Measurements from ENCODE around the gene LAIR1.

LAIR1 gene

GRCh38 chr19:54389553-54389952, 24.8 kb upstream of the LAIR1 start:
- TF ChIP-seq CTCF (IDR thresholded peaks at IDR 0.05; ENCODE audit: insufficient read depth, low read length, poor library complexity, severe bottlenecking), result no peak
- no peak for TF ChIP-seq EZH2phosphoT487 (conservative IDR thresholded peaks at IDR 0.05; ENCODE audit: low read length)
- no peaks in the 10 kb centered on the region for H3K27me3 ChIP-seq (ENCODE audit: low read length)
- H3K4me3 ChIP-seq (ENCODE audit: insufficient read depth, low read length, poor library complexity, severe bottlenecking), result no peak overlapping the region
- H3K79me2 ChIP-seq (ENCODE audit: insufficient read depth, low read length), result no peaks in the 10 kb centered on the region
- H3K9me2 ChIP-seq (replicated peaks; ENCODE audit: insufficient read depth, low read length), result no peaks in the 10 kb centered on the region
- no peaks in the 10 kb centered on the region for H3K36me3 ChIP-seq (ENCODE audit: low read length)
- H3K9me3 ChIP-seq (ENCODE audit: insufficient read depth, low read length), result no peaks in the 10 kb centered on the region
- no peak overlapping the region for H3K27ac ChIP-seq (ENCODE audit: low read depth, low read length)
- peak overlapping the region; percentile 12 for H3K4me2 ChIP-seq (ENCODE audit: low read depth, low read length, poor library complexity, severe bottlenecking)
- H2AFZ ChIP-seq (ENCODE audit: low read depth, low read length, severe bottlenecking), result no peak overlapping the region
- no peak overlapping the region for H3K9ac ChIP-seq (ENCODE audit: low read length)
- no peaks in the 10 kb centered on the region for H3F3A ChIP-seq (ENCODE audit: insufficient read depth)
- H4K20me1 ChIP-seq (ENCODE audit: low read depth, low read length), result no peaks in the 10 kb centered on the region

- no peaks in the 10 kb centered on the region for H3K9me2 ChIP-seq (replicated peaks; ENCODE audit: insufficient read depth, low read length)
- peak overlapping the region; percentile 12; the same call in 1 of the 2 replicates for H3K9ac ChIP-seq (ENCODE audit: low read length)
- H3K9me3 ChIP-seq (ENCODE audit: insufficient read depth, low read length), result no peaks in the 10 kb centered on the region
- H2AFZ ChIP-seq (ENCODE audit: low read depth, low read length, severe bottlenecking), result no peak overlapping the region
- no peak for TF ChIP-seq CTCF (IDR thresholded peaks at IDR 0.05; ENCODE audit: insufficient read depth, low read length, poor library complexity, severe bottlenecking)
- no peak for TF ChIP-seq EZH2phosphoT487 (conservative IDR thresholded peaks at IDR 0.05; ENCODE audit: low read length)
- no peak overlapping the region for H3K4me3 ChIP-seq (ENCODE audit: insufficient read depth, low read length, poor library complexity, severe bottlenecking)
- peak overlapping the region; percentile 51 for H3K4me2 ChIP-seq (ENCODE audit: low read depth, low read length, poor library complexity, severe bottlenecking)
- no peaks in the 10 kb centered on the region for H4K20me1 ChIP-seq (ENCODE audit: low read depth, low read length)
- H3K27ac ChIP-seq (ENCODE audit: low read depth, low read length), result no peak overlapping the region
- no peaks in the 10 kb centered on the region for H3F3A ChIP-seq (ENCODE audit: insufficient read depth)
- H3K27me3 ChIP-seq (ENCODE audit: low read length), result no peaks in the 10 kb centered on the region
- no peaks in the 10 kb centered on the region for H3K36me3 ChIP-seq (ENCODE audit: low read length)
- H3K79me2 ChIP-seq (ENCODE audit: insufficient read depth, low read length), result no peaks in the 10 kb centered on the region
Measured at GRCh38 chr19:54388802-54389139, 24.0 kb upstream of the LAIR1 start.

GRCh38 chr19:54387991-54388801, 23.5 kb upstream of the LAIR1 start:
- peak overlapping the region; percentile 51 for H3K4me2 ChIP-seq (ENCODE audit: low read depth, low read length, poor library complexity, severe bottlenecking)
- H2AFZ ChIP-seq (ENCODE audit: low read depth, low read length, severe bottlenecking), result no peak overlapping the region
- no peaks in the 10 kb centered on the region for H3K9me3 ChIP-seq (ENCODE audit: insufficient read depth, low read length)
- H3K4me3 ChIP-seq (ENCODE audit: insufficient read depth, low read length, poor library complexity, severe bottlenecking), result no peak overlapping the region
- H3K9ac ChIP-seq (ENCODE audit: low read length), result peak overlapping the region; percentile 12; the same call in 1 of the 2 replicates
- H3K27me3 ChIP-seq (ENCODE audit: low read length), result no peaks in the 10 kb centered on the region
- H3K79me2 ChIP-seq (ENCODE audit: insufficient read depth, low read length), result no peaks in the 10 kb centered on the region
- no peaks in the 10 kb centered on the region for H3K9me2 ChIP-seq (replicated peaks; ENCODE audit: insufficient read depth, low read length)
- H3K36me3 ChIP-seq (ENCODE audit: low read length), result no peaks in the 10 kb centered on the region
- H3K27ac ChIP-seq (ENCODE audit: low read depth, low read length), result no peak overlapping the region
- no peak for TF ChIP-seq EZH2phosphoT487 (conservative IDR thresholded peaks at IDR 0.05; ENCODE audit: low read length)
- no peak for TF ChIP-seq CTCF (IDR thresholded peaks at IDR 0.05; ENCODE audit: insufficient read depth, low read length, poor library complexity, severe bottlenecking)
- no peaks in the 10 kb centered on the region for H4K20me1 ChIP-seq (ENCODE audit: low read depth, low read length)
- H3F3A ChIP-seq (ENCODE audit: insufficient read depth), result no peaks in the 10 kb centered on the region

All from SU-DHL-6 (cell line).